A549 (cell line): ENCODE results near the gene SYCP3.

Experiments
- BHLHE40 ChIP-seq: IDR thresholded peaks from 2 replicates; pipeline ENCODE4 v1.6.1; 2012; ENCODE audit warnings: low read depth, low read length, inconsistent platforms
- CTCF ChIP-seq: fragments of >200 bp; sonication (Bioruptor Twin); formaldehyde crosslinking; IDR thresholded peaks from 3 replicates; pipeline ENCODE4 v1.5.1; 2016
- HOXB13 ChIP-seq: fragments of 250-450 bp; sonication (Bioruptor Pico); IDR thresholded peaks from 2 replicates; pipeline ENCODE4 v1.5.0; 2020; ENCODE audit warnings: low read depth, mild to moderate bottlenecking, moderate library complexity
- JUN ChIP-seq, 2 experiments: fragments of >200 bp; sonication (Bioruptor Twin); formaldehyde crosslinking; IDR thresholded peaks; 2 replicates in 1 of 2; 3 replicates in 1 of 2; pipeline ENCODE4 v1.6.1; 2016 to 2017
- MYC ChIP-seq: IDR thresholded peaks from 2 replicates; pipeline ENCODE4 v1.6.1; 2012; ENCODE audit warnings: mild to moderate bottlenecking, inconsistent platforms, low read length, improper control_type of control experiment, borderline replicate concordance
- NR3C1 ChIP-seq: fragments of >200 bp; sonication (Bioruptor Twin); formaldehyde crosslinking; IDR thresholded peaks from 3 replicates; pipeline ENCODE4 v1.6.1; 2017
- POLR2A ChIP-seq: IDR thresholded peaks from 2 replicates; pipeline ENCODE4 v1.6.1; 2012; ENCODE audit warnings: mild to moderate bottlenecking, low read length
- TF ChIP-seq, protein P1 (sequence below): fragments of 450-650 bp; IDR thresholded peaks from 2 replicates; pipeline ENCODE4 v1.6.1; 2014; ENCODE audit warnings: antibody characterized with exemption

DNA sequence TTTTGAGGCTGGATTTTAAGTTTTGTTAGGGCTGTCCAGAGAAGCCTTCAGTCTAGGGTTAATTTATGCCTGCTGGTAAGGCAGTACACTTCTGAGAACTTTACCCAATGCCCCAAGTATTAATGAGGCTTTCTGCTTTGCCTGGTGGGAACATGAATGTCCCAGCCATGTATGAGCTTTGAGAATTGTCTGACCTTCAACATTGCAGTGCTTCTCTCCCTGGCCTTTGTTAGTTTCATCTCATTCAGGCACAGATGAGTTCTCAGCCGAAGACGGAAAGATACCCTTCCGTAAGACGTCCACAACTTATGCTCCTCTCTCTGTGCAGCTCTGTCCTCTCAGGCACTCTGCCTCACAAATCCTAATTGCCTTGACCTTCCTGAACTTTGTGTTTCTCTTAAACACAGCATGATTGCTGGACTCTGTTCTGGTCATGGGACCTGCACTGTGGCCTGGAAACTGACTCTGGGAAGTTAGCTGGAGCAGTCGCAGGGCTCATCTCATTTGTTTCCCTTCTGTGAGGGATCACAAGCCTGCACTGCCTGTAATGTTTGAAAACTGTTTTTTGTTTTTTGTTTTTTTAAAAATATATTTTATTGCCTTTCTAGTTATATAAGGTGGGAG lies 26.1 kb downstream of the SYCP3 start:
- TF ChIP-seq CTCF (no peak), JUN (IDR thresholded peaks at IDR 0.05) (no peak), NR3C1 (no peak), BHLHE40 (no peak), HOXB13 (CRISPR knock-in tag) (no peak), POLR2A (no peak), MYC (no peak)
- TF ChIP-seq, protein P1, sequence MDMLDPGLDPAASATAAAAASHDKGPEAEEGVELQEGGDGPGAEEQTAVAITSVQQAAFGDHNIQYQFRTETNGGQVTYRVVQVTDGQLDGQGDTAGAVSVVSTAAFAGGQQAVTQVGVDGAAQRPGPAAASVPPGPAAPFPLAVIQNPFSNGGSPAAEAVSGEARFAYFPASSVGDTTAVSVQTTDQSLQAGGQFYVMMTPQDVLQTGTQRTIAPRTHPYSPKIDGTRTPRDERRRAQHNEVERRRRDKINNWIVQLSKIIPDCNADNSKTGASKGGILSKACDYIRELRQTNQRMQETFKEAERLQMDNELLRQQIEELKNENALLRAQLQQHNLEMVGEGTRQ: no peak
